Keratinocyte (primary cell): ENCODE results near the gene FKBP1A. TPM values are rescaled to one million over a fixed set of nuclear protein-coding genes. Genes with fewer than 3 reads are reported as not detected.

Experiments
- DNase-seq: peaks from one replicate; pipeline ENCODE4 v3.0.0-alpha.2; 2011; ENCODE audit warnings: low read depth, missing footprints, low spot score
- FAIRE-seq: peaks from 2 replicates; lab custom pipeline; 2011; peaks lifted over from hg19 to GRCh38; lab: Jason Lieb, UNC
- H2AFZ ChIP-seq: 2 replicates; pipeline ENCODE4 v1.6.0; 2012; ENCODE audit warnings: low read length, control low read depth, inconsistent platforms; ENCODE audit not compliant: control insufficient read depth
- H3K27ac ChIP-seq: 2 replicates; pipeline ENCODE4 v1.5.1; 2011; ENCODE audit warnings: low read length; ENCODE audit not compliant: control insufficient read depth, insufficient read depth
- H3K27me3 ChIP-seq: 3 replicates; pipeline ENCODE4 v1.6.0; 2011; ENCODE audit warnings: low read length; ENCODE audit not compliant: control insufficient read depth, insufficient read depth; ENCODE audit errors: extremely low read depth
- H3K36me3 ChIP-seq, 2 experiments: 2 replicates in 1 of 2; 3 replicates in 1 of 2; pipeline ENCODE4 v1.5.1; 2011; ENCODE audit warnings: low read length in 2 of 2, mild to moderate bottlenecking in 1 of 2; ENCODE audit not compliant: control insufficient read depth in 2 of 2, insufficient read depth in 2 of 2; ENCODE audit errors: extremely low read depth in 1 of 2
- H3K4me1 ChIP-seq: 3 replicates; pipeline ENCODE4 v1.5.1; 2011; ENCODE audit warnings: low read length; ENCODE audit not compliant: control insufficient read depth, insufficient read depth; ENCODE audit errors: extremely low read depth
- H3K4me2 ChIP-seq: 3 replicates; pipeline ENCODE4 v1.6.0; 2011; ENCODE audit warnings: low read depth, low read length; ENCODE audit not compliant: control insufficient read depth, insufficient read depth; ENCODE audit errors: extremely low read depth
- H3K4me3 ChIP-seq, 3 experiments: fragments of 200-600 bp in 1 of 3; sonication (generic) in 1 of 3; 2 replicates in 2 of 3; 3 replicates in 1 of 3; pipeline ENCODE4 v1.5.1; 2011 to 2016; ENCODE audit warnings: low read length in 3 of 3, mild to moderate bottlenecking in 3 of 3, control low read depth in 2 of 3, inconsistent platforms in 1 of 3, low read depth in 1 of 3, mixed read lengths in 1 of 3, mixed run types in 1 of 3, moderate library complexity in 1 of 3; ENCODE audit not compliant: control insufficient read depth in 2 of 3, insufficient read depth in 2 of 3; ENCODE audit errors: extremely low read depth in 1 of 3
- H3K79me2 ChIP-seq: 2 replicates; pipeline ENCODE4 v1.6.0; 2012; ENCODE audit warnings: low read length; ENCODE audit not compliant: control insufficient read depth, insufficient read depth
- H3K9ac ChIP-seq: 3 replicates; pipeline ENCODE4 v1.6.0; 2011; ENCODE audit warnings: low read length; ENCODE audit not compliant: control insufficient read depth, insufficient read depth; ENCODE audit errors: extremely low read depth
- H3K9me1 ChIP-seq: 3 replicates; pipeline ENCODE4 v1.6.0; 2011; ENCODE audit warnings: low read length; ENCODE audit not compliant: control insufficient read depth, insufficient read depth; ENCODE audit errors: extremely low read depth
- H3K9me3 ChIP-seq: 2 replicates; pipeline ENCODE4 v1.5.1; 2012; ENCODE audit warnings: low read depth, low read length; ENCODE audit not compliant: control insufficient read depth
- H4K20me1 ChIP-seq: 3 replicates; pipeline ENCODE4 v1.6.0; 2011; ENCODE audit warnings: low read length; ENCODE audit not compliant: control insufficient read depth, insufficient read depth; ENCODE audit errors: extremely low read depth
- CTCF ChIP-seq, 3 experiments: IDR thresholded peaks in 1 of 3; conservative IDR thresholded peaks in 1 of 3; optimal IDR thresholded peaks in 1 of 3; 2 replicates in 2 of 3; 3 replicates in 1 of 3; pipeline versions ENCODE3 to v1.5.1; 2011; ENCODE audit warnings: low read length in 3 of 3, mild to moderate bottlenecking in 3 of 3, moderate library complexity in 2 of 3, control low read depth in 1 of 3, inconsistent platforms in 1 of 3; ENCODE audit not compliant: insufficient read depth in 2 of 3; ENCODE audit errors: extremely low read depth in 1 of 3
- EZH2 ChIP-seq: IDR thresholded peaks from one replicate; pipeline ENCODE4 v1.6.1; 2012; ENCODE audit warnings: inconsistent platforms, mild to moderate bottlenecking, low read length, moderate library complexity
- dilution Hi-C: fragments of 300-500 bp; cut with MboI; formaldehyde crosslinking; loops from one replicate; pipeline ENCODE4 v1.7.0; 2020; ENCODE audit warnings: low sequenced_read_pairs; ENCODE audit not compliant: extremely low pct_ligation_motif_present
- polyA plus RNA-seq, 5 experiments: library from polyadenylated mRNA; depleted of rRNA in 3 of 5; stranded (reverse) in 3 of 5; stranded (forward) in 1 of 5; unstranded in 1 of 5; fragments of >200 nt; gene quantifications; 1 replicate in 1 of 5; 2 replicates in 3 of 5; 3 replicates in 1 of 5; pipeline versions ENCODE4 v1.2.1 to v1.2.3, GENCODE V29; 2011 to 2012; ENCODE audit warnings: missing spikeins in 2 of 5, low read depth in 1 of 5, low replicate concordance in 1 of 5

FKBP1A gene
- polyA plus RNA-seq, 1 donor (not counting 4 experiments of a cell fraction or from before 2014, with no cell fraction given): 1,010 TPM

DNA sequence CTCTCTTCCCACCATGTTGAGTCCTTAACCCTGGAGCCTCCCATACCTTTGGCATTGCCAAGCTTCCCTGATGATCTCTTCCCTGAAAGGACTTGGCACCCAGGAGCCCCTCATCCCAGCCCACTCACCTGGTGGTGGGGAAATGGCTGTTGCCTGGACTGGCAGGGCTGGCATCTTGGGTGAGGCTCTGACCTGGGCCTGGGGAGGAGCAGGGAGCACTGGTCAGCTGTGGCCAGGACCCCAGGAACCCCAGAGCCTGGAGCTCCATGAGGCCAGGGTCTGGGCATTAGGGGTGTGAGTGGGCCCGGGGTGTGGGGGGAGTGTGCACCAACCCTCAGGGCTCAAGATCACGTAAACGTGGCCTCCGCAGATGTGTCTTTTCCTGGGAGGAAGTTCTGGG is 73.4 kb downstream of the FKBP1A start:
- Histone ChIP-seq H3K36me3 (peaks cover 0 to 5% of the 10 kb centered on the region in 2 experiments), H3K4me1 (peaks cover 14% of the 10 kb centered on the region), H4K20me1 (no peaks in the 10 kb centered on the region), H3K27me3 (no peaks in the 10 kb centered on the region), H3K4me3 (no peak overlapping the region), H3K9ac (no peak overlapping the region), H2AFZ (no peak overlapping the region), H3K9me1 (no peaks in the 10 kb centered on the region), H3K79me2 (no peaks in the 10 kb centered on the region), H3K4me2 (no peak overlapping the region), H3K9me3 (no peaks in the 10 kb centered on the region), H3K27ac (no peak overlapping the region)
- dilution Hi-C loops: no loop called here
- DNase-seq: no peak
- TF ChIP-seq CTCF (optimal IDR thresholded peaks at IDR 0.05 in 1 of 3, IDR thresholded peaks at IDR 0.05 in 1 of 3, conservative IDR thresholded peaks at IDR 0.05 in 1 of 3; ENCODE audit: extremely low read depth in 1 of 3, insufficient read depth in 2 of 3, low read length in 3 of 3) (no peak), EZH2 (no peak)
- FAIRE-seq: no peak

GRCh38 chr20:1319051-1319450 is 73.8 kb downstream of the FKBP1A start:
- TF ChIP-seq EZH2: no peak
- TF ChIP-seq CTCF (optimal IDR thresholded peaks at IDR 0.05 in 1 of 3, IDR thresholded peaks at IDR 0.05 in 1 of 3, conservative IDR thresholded peaks at IDR 0.05 in 1 of 3; ENCODE audit: extremely low read depth in 1 of 3, insufficient read depth in 2 of 3, low read length in 3 of 3): no peak
- peaks cover 0 to 5% of the 10 kb centered on the region in 2 experiments for H3K36me3 ChIP-seq
- H2AFZ ChIP-seq: no peak overlapping the region
- no peaks in the 10 kb centered on the region for H3K79me2 ChIP-seq
- H3K4me2 ChIP-seq: no peak overlapping the region
- dilution Hi-C loops: no loop called here
- no peaks in the 10 kb centered on the region for H3K9me1 ChIP-seq
- H3K27me3 ChIP-seq: no peaks in the 10 kb centered on the region
- no peak overlapping the region for H3K9ac ChIP-seq
- DNase-seq (no peak), FAIRE-seq (no peak)
- H3K4me3 ChIP-seq: no peak overlapping the region
- no peaks in the 10 kb centered on the region for H4K20me1 ChIP-seq
- no peaks in the 10 kb centered on the region for H3K9me3 ChIP-seq
- H3K27ac ChIP-seq: no peak overlapping the region
- peaks cover 13% of the 10 kb centered on the region for H3K4me1 ChIP-seq

Other genes starting within 250 kb of the FKBP1A start
- gene TMEM74B, start 208.1 kb downstream of the FKBP1A start, polyA plus RNA-seq: 0.33 to 3.4 TPM (median 0.58 TPM) in 3 replicates
- gene C20orf202, start 189.6 kb downstream of the FKBP1A start, polyA plus RNA-seq: not detected in 3 replicates
- 0.06 TPM in 1 of 3 replicates, not detected in the others for gene RAD21L1, start 167.0 kb downstream of the FKBP1A start, polyA plus RNA-seq
- gene SNPH, start 126.8 kb downstream of the FKBP1A start, polyA plus RNA-seq: 1.3 to 2.4 TPM (median 1.4 TPM) in 3 replicates
- gene SDCBP2, start 63.9 kb downstream of the FKBP1A start, polyA plus RNA-seq: 27.8 to 78.9 TPM (median 36.0 TPM) in 3 replicates
- gene NSFL1C, start 73.8 kb upstream of the FKBP1A start, polyA plus RNA-seq: 23.9 to 45.4 TPM (median 38.8 TPM) in 3 replicates
- gene SIRPB2, start 98.4 kb upstream of the FKBP1A start, polyA plus RNA-seq: 1.1 to 2.1 TPM (median 1.6 TPM) in 3 replicates
- not detected in 3 replicates for gene SIRPD, start 164.7 kb upstream of the FKBP1A start, polyA plus RNA-seq
- gene SIRPB1, start 227.0 kb upstream of the FKBP1A start, polyA plus RNA-seq: 0.06 TPM in 1 of 3 replicates, not detected in the others